Neural progenitor cell (in vitro differentiated cells): ENCODE results near the gene PTAFR. TPM values are rescaled to one million over a fixed set of nuclear protein-coding genes. Genes with fewer than 3 reads are reported as not detected.

Experiments
- DNase-seq: peaks from one replicate; pipeline ENCODE4 v3.0.0-alpha.2; 2016; ENCODE audit warnings: low spot score
- H2AFZ ChIP-seq: fragments of 200-600 bp; sonication (generic); replicated peaks from 2 replicates; pipeline ENCODE4 v1.6.1; 2016; ENCODE audit warnings: antibody characterized with exemption
- H3F3A ChIP-seq: fragments of 200-600 bp; sonication (generic); 2 replicates; pipeline ENCODE4 v1.6.1; 2016; ENCODE audit warnings: antibody characterized with exemption, low read depth
- H3K27ac ChIP-seq: fragments of 200-600 bp; sonication (generic); 2 replicates; pipeline ENCODE4 v1.5.1; 2016; ENCODE audit warnings: mild to moderate bottlenecking
- H3K27me3 ChIP-seq: fragments of 200-600 bp; sonication (generic); 2 replicates; pipeline ENCODE4 v1.6.1; 2016; ENCODE audit warnings: mild to moderate bottlenecking, moderate library complexity
- H3K36me3 ChIP-seq: fragments of 200-600 bp; sonication (generic); 2 replicates; pipeline ENCODE4 v1.5.1; 2016
- H3K4me1 ChIP-seq: fragments of 200-600 bp; sonication (generic); 2 replicates; pipeline ENCODE4 v1.6.1; 2016; ENCODE audit warnings: mixed run types
- H3K4me2 ChIP-seq: fragments of 200-600 bp; sonication (generic); 2 replicates; pipeline ENCODE4 v1.6.1; 2016
- H3K4me3 ChIP-seq: fragments of 200-600 bp; sonication (generic); 2 replicates; pipeline ENCODE4 v1.5.1; 2016
- H3K79me2 ChIP-seq: fragments of 200-600 bp; sonication (generic); 2 replicates; pipeline ENCODE4 v1.6.1; 2016; ENCODE audit warnings: low read depth
- H3K9ac ChIP-seq: fragments of 200-600 bp; sonication (generic); 2 replicates; pipeline ENCODE4 v1.6.1; 2016
- H3K9me3 ChIP-seq: fragments of 200-600 bp; sonication (generic); 2 replicates; pipeline ENCODE4 v1.5.1; 2016; ENCODE audit warnings: low read depth
- H4K20me1 ChIP-seq: fragments of 200-600 bp; sonication (generic); 2 replicates; pipeline ENCODE4 v1.6.1; 2016; ENCODE audit warnings: low read depth
- H3K27ac Mint-ChIP-seq: 3 replicates; pipeline ENCODE4 v1.8.0; 2021; ENCODE audit warnings: mixed read lengths
- H3K27me3 Mint-ChIP-seq: 2 replicates; pipeline ENCODE4 v1.8.0; 2022; ENCODE audit warnings: low read depth, mild to moderate bottlenecking, inconsistent platforms, moderate library complexity, mixed read lengths; ENCODE audit not compliant: insufficient read depth
- H3K36me3 Mint-ChIP-seq: 3 replicates; pipeline ENCODE4 v1.8.0; 2021; ENCODE audit warnings: mixed read lengths
- H3K4me1 Mint-ChIP-seq: 3 replicates; pipeline ENCODE4 v1.8.0; 2021; ENCODE audit warnings: mixed read lengths
- H3K4me3 Mint-ChIP-seq: 3 replicates; pipeline ENCODE4 v1.8.0; 2021; ENCODE audit warnings: mild to moderate bottlenecking, moderate library complexity, mixed read lengths
- H3K9me3 Mint-ChIP-seq: 3 replicates; pipeline ENCODE4 v1.8.0; 2020; ENCODE audit warnings: mixed read lengths
- EZH2 ChIP-seq: fragments of 200-600 bp; sonication (generic); IDR thresholded peaks from 2 replicates; pipeline ENCODE4 v1.6.1; 2017; ENCODE audit warnings: antibody characterized with exemption, mild to moderate bottlenecking, moderate library complexity
- EZH2phosphoT487 ChIP-seq: fragments of 200-600 bp; sonication (generic); IDR thresholded peaks from 2 replicates; pipeline ENCODE4 v1.6.1; 2017; ENCODE audit warnings: antibody characterized with exemption
- total RNA-seq: library from RNA; depleted of rRNA; stranded (reverse); fragments of >200 nt; gene quantifications from 2 replicates; pipeline ENCODE4 v1.2.3, GENCODE V29; 2015; ENCODE audit warnings: low replicate concordance
- TF ChIP-seq, protein P1 (sequence below): fragments of 200-600 bp; sonication (generic); IDR thresholded peaks from 2 replicates; pipeline ENCODE4 v1.5.1; 2017; ENCODE audit warnings: antibody characterized with exemption, mild to moderate bottlenecking

Gene PTAFR
- total RNA-seq, 1 donor from 2014 or later, result not detected

DNA sequence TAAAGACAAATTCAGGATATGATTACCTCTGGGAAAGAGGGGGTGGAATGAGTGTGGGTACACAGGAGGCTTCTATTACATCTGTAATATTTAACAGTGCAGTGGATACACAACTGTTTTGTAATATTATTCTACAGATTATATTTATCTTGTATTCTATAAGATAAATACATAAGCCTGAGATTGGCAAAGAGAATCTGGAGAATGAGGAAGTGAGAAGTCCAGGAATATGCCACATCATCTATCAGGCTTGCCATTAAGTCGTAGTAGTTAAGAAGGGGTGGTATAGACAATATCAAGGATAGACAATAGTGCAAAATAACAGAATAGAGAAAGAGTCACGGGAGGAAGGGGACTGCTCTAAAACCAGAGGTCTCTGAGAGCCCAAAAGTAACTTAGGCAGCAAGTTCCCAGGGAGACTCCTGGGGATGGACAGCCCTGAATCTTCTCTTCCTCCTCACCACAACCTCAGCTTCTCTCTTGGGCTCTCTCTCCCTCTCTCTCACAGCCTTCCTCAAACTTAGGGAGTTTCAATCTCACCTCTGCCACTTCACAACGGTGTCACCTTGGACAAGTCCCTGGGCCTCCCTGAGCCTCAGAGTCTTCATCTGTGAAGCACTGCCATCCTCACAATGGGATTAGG is 14.0 kb upstream of the PTAFR start:
- Mint-ChIP-seq H3K27me3 (peaks cover 4% of the 10 kb centered on the region), H3K9me3 (no peaks in the 10 kb centered on the region), H3K36me3 (no peaks in the 10 kb centered on the region), H3K4me1 (no peaks in the 10 kb centered on the region), H3K27ac (no peak overlapping the region), H3K4me3 (peak overlapping the region; percentile 38)
- Histone ChIP-seq H3K9ac (peak overlapping the region; percentile 13), H3K4me2 (no peak overlapping the region), H3K79me2 (no peaks in the 10 kb centered on the region), H3K4me3 (no peak overlapping the region), H3K27me3 (no peaks in the 10 kb centered on the region), H4K20me1 (no peaks in the 10 kb centered on the region), H2AFZ (peak overlapping the region; percentile 93), H3K9me3 (no peaks in the 10 kb centered on the region), H3F3A (peaks cover 6% of the 10 kb centered on the region), H3K27ac (no peak overlapping the region), H3K4me1 (peaks cover 7% of the 10 kb centered on the region), H3K36me3 (no peaks in the 10 kb centered on the region)
- DNase-seq, result no peak
- no peak for TF ChIP-seq EZH2phosphoT487
- TF ChIP-seq EZH2, result no peak
- TF ChIP-seq, protein P1, sequence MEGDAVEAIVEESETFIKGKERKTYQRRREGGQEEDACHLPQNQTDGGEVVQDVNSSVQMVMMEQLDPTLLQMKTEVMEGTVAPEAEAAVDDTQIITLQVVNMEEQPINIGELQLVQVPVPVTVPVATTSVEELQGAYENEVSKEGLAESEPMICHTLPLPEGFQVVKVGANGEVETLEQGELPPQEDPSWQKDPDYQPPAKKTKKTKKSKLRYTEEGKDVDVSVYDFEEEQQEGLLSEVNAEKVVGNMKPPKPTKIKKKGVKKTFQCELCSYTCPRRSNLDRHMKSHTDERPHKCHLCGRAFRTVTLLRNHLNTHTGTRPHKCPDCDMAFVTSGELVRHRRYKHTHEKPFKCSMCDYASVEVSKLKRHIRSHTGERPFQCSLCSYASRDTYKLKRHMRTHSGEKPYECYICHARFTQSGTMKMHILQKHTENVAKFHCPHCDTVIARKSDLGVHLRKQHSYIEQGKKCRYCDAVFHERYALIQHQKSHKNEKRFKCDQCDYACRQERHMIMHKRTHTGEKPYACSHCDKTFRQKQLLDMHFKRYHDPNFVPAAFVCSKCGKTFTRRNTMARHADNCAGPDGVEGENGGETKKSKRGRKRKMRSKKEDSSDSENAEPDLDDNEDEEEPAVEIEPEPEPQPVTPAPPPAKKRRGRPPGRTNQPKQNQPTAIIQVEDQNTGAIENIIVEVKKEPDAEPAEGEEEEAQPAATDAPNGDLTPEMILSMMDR, result no peak

DNA sequence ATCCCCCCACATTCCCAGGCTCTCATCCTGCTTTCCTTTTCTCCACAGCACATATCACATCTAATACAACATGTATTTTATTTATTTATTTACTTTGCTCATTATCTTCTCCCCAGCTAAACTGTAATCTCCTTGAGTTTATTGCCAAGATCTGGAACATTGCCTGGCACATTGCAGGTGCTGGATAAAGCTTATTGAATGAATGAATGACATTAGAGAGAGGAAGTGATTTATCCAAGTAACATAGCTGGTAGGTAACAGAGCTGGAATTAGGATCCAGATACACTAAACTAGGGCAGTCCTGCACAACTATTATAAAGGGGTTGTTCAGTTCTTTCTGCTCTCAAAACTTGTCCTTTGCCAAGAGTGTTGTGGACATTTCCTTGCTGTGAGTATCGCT is 8.6 kb upstream of the PTAFR start:
- Histone ChIP-seq H3K27ac (no peak overlapping the region), H3K4me1 (no peaks in the 10 kb centered on the region), H3K4me2 (no peak overlapping the region), H3K27me3 (no peaks in the 10 kb centered on the region), H2AFZ (no peak overlapping the region), H3K36me3 (no peaks in the 10 kb centered on the region), H3K9ac (no peak overlapping the region), H3K79me2 (no peaks in the 10 kb centered on the region), H3F3A (no peaks in the 10 kb centered on the region), H3K9me3 (no peaks in the 10 kb centered on the region), H3K4me3 (no peak overlapping the region), H4K20me1 (no peaks in the 10 kb centered on the region)
- peaks cover 3% of the 10 kb centered on the region for H3K27me3 Mint-ChIP-seq
- no peak for DNase-seq
- H3K27ac Mint-ChIP-seq, result no peak overlapping the region
- H3K36me3 Mint-ChIP-seq, result no peaks in the 10 kb centered on the region
- no peak overlapping the region for H3K4me3 Mint-ChIP-seq
- H3K9me3 Mint-ChIP-seq, result no peaks in the 10 kb centered on the region
- TF ChIP-seq EZH2phosphoT487, result no peak
- no peaks in the 10 kb centered on the region for H3K4me1 Mint-ChIP-seq

DNA sequence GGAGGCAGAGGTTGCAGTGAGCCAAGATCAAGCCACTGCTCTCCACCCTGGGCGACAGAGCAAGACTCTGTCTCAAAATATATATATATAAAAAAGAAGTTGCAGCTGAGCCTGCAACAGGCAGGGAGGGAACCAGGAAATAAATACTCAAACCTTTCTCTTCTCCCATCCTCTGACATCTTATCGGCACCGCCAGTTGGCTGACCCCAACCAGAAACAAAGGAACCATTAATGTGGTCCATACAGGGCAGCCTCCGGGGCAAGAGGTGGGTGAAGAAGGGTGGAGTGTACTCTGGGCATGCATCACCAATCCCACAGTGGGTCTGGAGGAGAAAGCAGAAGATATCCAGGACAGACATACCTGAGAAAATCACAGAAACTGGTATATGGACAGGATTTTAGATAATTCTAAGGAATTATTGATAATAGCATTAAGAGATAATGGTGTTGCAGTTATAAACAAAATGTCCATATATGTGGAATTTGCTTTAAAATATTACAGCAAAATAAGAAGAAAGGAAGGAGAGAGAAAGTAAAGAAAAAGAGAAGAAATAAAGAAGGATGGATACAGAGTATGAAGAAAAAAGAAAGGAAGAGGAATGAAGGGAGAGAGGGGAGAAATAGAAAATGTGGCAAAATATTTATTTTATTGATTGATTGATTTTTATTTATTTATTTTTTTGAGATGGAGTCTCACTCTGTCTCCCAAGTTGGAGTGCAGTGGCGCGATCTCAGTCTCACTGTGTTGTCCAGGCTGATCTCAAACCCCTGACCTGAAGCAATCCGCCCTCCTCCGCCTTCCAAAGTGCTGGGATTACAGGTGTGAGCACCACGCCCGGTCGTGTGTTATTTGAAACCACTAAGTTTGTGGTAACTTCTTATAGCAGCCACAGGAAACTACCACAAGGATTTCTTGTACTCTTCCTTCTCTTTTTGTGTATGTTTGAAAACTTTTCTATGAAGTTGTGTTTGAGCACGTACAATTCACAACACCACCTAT is 4.1 kb upstream of the PTAFR start:
- Histone ChIP-seq H4K20me1 (no peaks in the 10 kb centered on the region), H3F3A (no peaks in the 10 kb centered on the region), H2AFZ (no peak overlapping the region), H3K4me2 (no peak overlapping the region), H3K4me3 (no peak overlapping the region), H3K27me3 (no peaks in the 10 kb centered on the region), H3K79me2 (no peaks in the 10 kb centered on the region), H3K9me3 (no peaks in the 10 kb centered on the region), H3K36me3 (no peaks in the 10 kb centered on the region), H3K9ac (no peak overlapping the region), H3K27ac (no peak overlapping the region), H3K4me1 (no peaks in the 10 kb centered on the region)
- H3K4me1 Mint-ChIP-seq, result peaks cover 5% of the 10 kb centered on the region
- DNase-seq, result no peak
- TF ChIP-seq, protein P1, result no peak
- TF ChIP-seq EZH2 (no peak), EZH2phosphoT487 (no peak)
- H3K27me3 Mint-ChIP-seq, result peaks cover 2% of the 10 kb centered on the region
- no peaks in the 10 kb centered on the region for H3K9me3 Mint-ChIP-seq
- H3K4me3 Mint-ChIP-seq, result no peak overlapping the region
- H3K27ac Mint-ChIP-seq, result no peak overlapping the region
- no peaks in the 10 kb centered on the region for H3K36me3 Mint-ChIP-seq
